WTC11 (cell line): ENCODE data around the gene HS3ST3A1. TPM values are rescaled to one million over a fixed set of nuclear protein-coding genes. Genes with fewer than 3 reads are reported as not detected.

ENCODE experiments used
- ATAC-seq: fragments of 200-7000 bp; cut with Tn5 transposase; 2 replicates; pipeline ENCODE4 v1.10.0; 2021; ENCODE audit warnings: mild to moderate bottlenecking, moderate library complexity
- Bru-seq: library from RNA; stranded (reverse); fragments of 400-500 nt; gene quantifications from one replicate; lab custom pipeline; 2021; lab: Mats Ljungman, UMichigan
- CTCF ChIA-PET: fragments of 300-600 bp; sonication (Branson Sonifier 250); formaldehyde crosslinking; loops from one replicate; lab custom pipeline; 2021; ENCODE audit warnings: antibody characterized with exemption; lab: Charles Lee
- POLR2A ChIA-PET: fragments of 350-600 bp; sonication (Branson Sonifier 250); formaldehyde crosslinking; loops from one replicate; lab custom pipeline; 2021; ENCODE audit warnings: antibody characterized with exemption; lab: Charles Lee
- DNase-seq: peaks from one replicate; pipeline ENCODE4 v3.0.0; 2021; ENCODE audit warnings: low spot score
- H3K27ac Mint-ChIP-seq: 2 replicates; pipeline ENCODE4 v1.8.0; 2021; ENCODE audit warnings: mixed read lengths
- H3K27me3 Mint-ChIP-seq: 2 replicates; pipeline ENCODE4 v1.8.0; 2021; ENCODE audit warnings: low read depth, mild to moderate bottlenecking, moderate library complexity, mixed read lengths
- H3K36me3 Mint-ChIP-seq: 2 replicates; pipeline ENCODE4 v1.8.0; 2021; ENCODE audit warnings: mixed read lengths
- H3K4me1 Mint-ChIP-seq: 2 replicates; pipeline ENCODE4 v1.8.0; 2022; ENCODE audit warnings: mixed read lengths
- H3K4me3 Mint-ChIP-seq: 2 replicates; pipeline ENCODE4 v1.8.0; 2021; ENCODE audit warnings: mild to moderate bottlenecking, moderate library complexity, mixed read lengths
- H3K9me3 Mint-ChIP-seq: 2 replicates; pipeline ENCODE4 v1.8.0; 2021; ENCODE audit warnings: mixed read lengths
- ARID4B ChIP-seq: sonication (generic); formaldehyde crosslinking; IDR thresholded peaks from 2 replicates; pipeline ENCODE4 v1.8.0; 2023; ENCODE audit warnings: missing genetic modification reagents, mild to moderate bottlenecking, borderline replicate concordance
- ATF6 ChIP-seq: sonication (generic); formaldehyde crosslinking; IDR thresholded peaks from 2 replicates; pipeline ENCODE4 v1.8.1; 2023; ENCODE audit warnings: mild to moderate bottlenecking, missing genetic modification reagents
- CBFB ChIP-seq: sonication (generic); formaldehyde crosslinking; IDR thresholded peaks from 2 replicates; pipeline ENCODE4 v1.8.1; 2022; ENCODE audit warnings: mild to moderate bottlenecking, low read depth, missing genetic modification reagents
- HMGXB4 ChIP-seq: sonication (generic); formaldehyde crosslinking; IDR thresholded peaks from 2 replicates; pipeline ENCODE4 v1.8.1; 2023; ENCODE audit warnings: mild to moderate bottlenecking, moderate library complexity, missing genetic modification reagents
- JUN ChIP-seq: sonication (generic); formaldehyde crosslinking; IDR thresholded peaks from 2 replicates; pipeline ENCODE4 v1.8.0; 2023; ENCODE audit warnings: mild to moderate bottlenecking, missing genetic modification reagents
- NR2C2 ChIP-seq: sonication (generic); formaldehyde crosslinking; IDR thresholded peaks from 2 replicates; pipeline ENCODE4 v1.8.0; 2022; ENCODE audit warnings: mild to moderate bottlenecking, missing genetic modification reagents
- RELA ChIP-seq: sonication (generic); formaldehyde crosslinking; IDR thresholded peaks from 2 replicates; pipeline ENCODE4 v1.8.1; 2022; ENCODE audit warnings: missing genetic modification reagents, mild to moderate bottlenecking, borderline replicate concordance
- SMAD3 ChIP-seq: sonication (generic); formaldehyde crosslinking; IDR thresholded peaks from 2 replicates; pipeline ENCODE4 v1.8.0; 2022; ENCODE audit warnings: missing genetic modification reagents, mild to moderate bottlenecking, borderline replicate concordance
- TEAD1 ChIP-seq: sonication (generic); formaldehyde crosslinking; IDR thresholded peaks from 2 replicates; pipeline ENCODE4 v1.8.0; 2022; ENCODE audit warnings: mild to moderate bottlenecking, missing genetic modification reagents
- USF1 ChIP-seq: sonication (generic); formaldehyde crosslinking; IDR thresholded peaks from 2 replicates; pipeline ENCODE4 v1.8.0; 2022; ENCODE audit warnings: mild to moderate bottlenecking, missing genetic modification reagents
- USF2 ChIP-seq: sonication (generic); formaldehyde crosslinking; IDR thresholded peaks from 2 replicates; pipeline ENCODE4 v1.8.1; 2023; ENCODE audit warnings: mild to moderate bottlenecking, missing genetic modification reagents, moderate library complexity
- ZNF121 ChIP-seq: sonication (generic); formaldehyde crosslinking; IDR thresholded peaks from 2 replicates; pipeline ENCODE4 v1.8.0; 2023; ENCODE audit warnings: missing genetic modification reagents
- ZNF138 ChIP-seq: sonication (generic); formaldehyde crosslinking; conservative IDR thresholded peaks from 2 replicates; pipeline ENCODE4 v1.8.1; 2022; ENCODE audit warnings: mild to moderate bottlenecking, moderate library complexity, missing genetic modification reagents
- ZNF263 ChIP-seq: sonication (generic); formaldehyde crosslinking; IDR thresholded peaks from 2 replicates; pipeline ENCODE4 v1.8.1; 2022; ENCODE audit warnings: low read depth, mild to moderate bottlenecking, moderate library complexity, missing genetic modification reagents
- ZNF317 ChIP-seq: sonication (generic); formaldehyde crosslinking; IDR thresholded peaks from 2 replicates; pipeline ENCODE4 v1.8.1; 2023; ENCODE audit warnings: low read depth, mild to moderate bottlenecking, moderate library complexity, missing genetic modification reagents, borderline replicate concordance
- ZNF512 ChIP-seq: sonication (generic); formaldehyde crosslinking; IDR thresholded peaks from 2 replicates; pipeline ENCODE4 v1.8.1; 2022; ENCODE audit warnings: missing genetic modification reagents, borderline replicate concordance
- ZNF532 ChIP-seq: fragments of 250-450 bp; sonication (Bioruptor Pico); IDR thresholded peaks from 2 replicates; pipeline ENCODE4 v1.9.0; 2021; ENCODE audit warnings: mild to moderate bottlenecking, borderline replicate concordance
- ZNF671 ChIP-seq: fragments of 250-450 bp; sonication (Bioruptor Pico); IDR thresholded peaks from 2 replicates; pipeline ENCODE4 v1.8.0; 2021; ENCODE audit warnings: mild to moderate bottlenecking
- long read RNA-seq, 3 experiments: library from RNA in 1 of 3; library from capped mRNA in 1 of 3; library from polyadenylated mRNA in 1 of 3; unstranded in 2 of 3; stranded (forward) in 1 of 3; transcript quantifications; one replicate each; pipeline ENCODE4 v2.0.0, GENCODE V29; 2021
- total RNA-seq: library from RNA; stranded (reverse); gene quantifications from 3 replicates; pipeline ENCODE4 v1.2.3, GENCODE V29; 2021

Gene HS3ST3A1
- total RNA-seq (5.2 to 9.7 TPM (median 5.9 TPM) in 3 replicates), Bru-seq, nascent RNA (percentile 63 among the genes with signal in this experiment)
- long read RNA-seq, experiment 1, transcript HS3ST3A1-201 (2 exons, 2,527 nt): major isoform, 46 of 58 reads
- long read RNA-seq, experiment 1, partial matches to known transcripts: 0 of 58 reads
- long read RNA-seq, experiment 1, other reads (novel, unspliced or antisense): 12 of 58 reads
- long read RNA-seq, experiment 2, partial matches to known transcripts: 0 of 3 reads
- long read RNA-seq, experiment 2, other reads (novel, unspliced or antisense): 1 of 3 reads
- long read RNA-seq, experiment 3, partial matches to known transcripts: 1 of 1 reads
- long read RNA-seq, experiment 3, other reads (novel, unspliced or antisense): 0 of 1 reads

- Mint-ChIP-seq H3K9me3 (no peaks in the 10 kb centered on the region), H3K4me1 (peaks cover 28% of the 10 kb centered on the region), H3K27me3 (peaks cover 20% of the 10 kb centered on the region), H3K36me3 (no peaks in the 10 kb centered on the region), H3K4me3 (peak within 1 kb of the TSS; percentile 93), H3K27ac (peak within 1 kb of the TSS; percentile 88)
- DNase-seq (peak; percentile 85), ATAC-seq (peak; percentile 81)
- CTCF ChIA-PET: interaction anchor here (0.7 to 1.2 kb wide), 5 partner anchors 9 to 699 kb away, joined by 3 to 5 read pairs (median 3); partner anchors contain the start of gene HS3ST3B1
- POLR2A ChIA-PET: interaction anchor here (0.6 to 1.7 kb wide), 7 partner anchors 19 to 1274 kb away, joined by 3 to 8 read pairs (median 4); partner anchors contain the start of gene HS3ST3B1
- TF ChIP-seq CBFB (no peak), HMGXB4 (CRISPR knock-in tag) (peak; percentile 83; the same call in 1 of the 2 replicates), JUN (CRISPR knock-in tag) (0 out of 2 replicates have a peak, but pooled peaks have one; percentile 35), ZNF317 (CRISPR knock-in tag) (no peak), ZNF121 (no peak), SMAD3 (CRISPR knock-in tag) (no peak), RELA (CRISPR knock-in tag) (no peak), ZNF532 (CRISPR knock-in tag) (no peak), USF1 (CRISPR knock-in tag) (peak; percentile 67; the same call in 1 of the 2 replicates), ZNF263 (CRISPR knock-in tag) (no peak), ZNF671 (CRISPR knock-in tag) (no peak), USF2 (CRISPR knock-in tag) (peak; percentile 62), ZNF512 (no peak), ZNF138 (CRISPR knock-in tag) (peak; percentile 20; the same call in 1 of the 2 replicates), ATF6 (CRISPR knock-in tag) (no peak), ARID4B (CRISPR knock-in tag) (no peak), TEAD1 (peak; percentile 69; the same call in 1 of the 2 replicates), NR2C2 (CRISPR knock-in tag) (no peak)
Measured at GRCh38 chr17:13601776-13602551, at the start of gene HS3ST3A1. HS3ST3A1 (minus strand) TSS chr17:13601929; CDS start chr17:13601129, 800 bp downstream.
